NT2/D1 (cell line): Measurements from ENCODE around the gene RFXANK.

Source experiments
- SUZ12 ChIP-seq: IDR thresholded peaks from 2 replicates; pipeline ENCODE4 v1.6.1; 2011; ENCODE audit not compliant: insufficient read length, insufficient read depth; ENCODE audit errors: extremely low read depth
- YY1 ChIP-seq: IDR thresholded peaks from 2 replicates; pipeline ENCODE4 v1.6.1; 2011; ENCODE audit not compliant: insufficient read length, insufficient read depth
- ZNF274 ChIP-seq: IDR thresholded peaks from 2 replicates; pipeline ENCODE4 v1.6.1; 2011; ENCODE audit warnings: mild to moderate bottlenecking, low read depth, low read length

DNA sequence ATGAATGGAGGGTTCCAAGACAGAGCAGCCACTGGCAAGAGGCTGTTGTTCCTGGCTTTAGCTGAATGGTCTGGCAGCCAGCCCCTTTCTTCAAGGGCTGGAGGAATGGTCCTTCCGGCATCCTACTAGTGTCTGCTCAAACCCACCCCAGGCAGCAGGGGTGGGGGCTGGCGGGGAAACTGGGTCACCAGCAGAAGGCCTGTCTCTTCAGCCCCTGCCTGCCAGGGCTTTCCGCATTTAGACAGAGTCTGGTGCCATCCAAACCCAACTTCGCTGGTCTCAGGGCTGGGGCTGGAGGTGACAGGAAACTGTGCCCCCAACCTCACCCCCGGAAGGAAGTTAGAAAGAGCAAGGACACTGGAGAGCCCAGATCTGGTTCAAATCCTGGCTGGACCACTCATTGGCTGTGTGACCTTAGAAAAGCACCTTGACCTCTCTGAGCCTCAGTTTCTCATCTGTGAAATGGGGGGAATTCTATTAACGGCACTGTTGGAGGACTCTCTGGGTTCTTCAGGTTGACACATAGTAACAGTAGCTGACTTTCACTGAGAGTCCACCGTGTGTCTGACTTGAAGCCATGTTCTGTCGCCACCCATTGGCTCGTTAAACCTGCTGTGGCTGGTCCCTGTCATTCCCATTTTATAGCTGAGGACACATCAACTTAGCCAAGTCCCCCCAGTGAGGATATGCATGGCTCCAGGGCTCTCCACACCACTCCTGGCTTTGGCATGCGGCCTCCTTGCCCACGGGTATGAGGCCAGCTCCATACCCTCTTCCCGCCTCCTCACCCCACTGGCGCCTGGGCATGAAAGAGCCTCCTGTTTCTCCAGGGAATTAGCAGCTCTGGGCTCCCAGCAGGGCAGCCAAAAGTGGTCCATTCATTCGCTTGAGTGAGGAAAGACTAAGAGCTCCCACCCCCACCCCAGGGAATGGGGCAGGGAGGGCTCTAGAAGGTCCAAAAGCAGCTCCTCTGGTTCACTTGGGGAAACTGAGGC is 13.7 kb downstream of the RFXANK start:
- TF ChIP-seq ZNF274 (no peak), YY1 (no peak), SUZ12 (peak; percentile 6)
